Measurements from ENCODE around the gene DLX3. TPM values are rescaled to one million over a fixed set of nuclear protein-coding genes. Genes with fewer than 3 reads are reported as not detected.

Gene DLX3
- total RNA-seq, 1 experiment from 2014 or later: 0.18 TPM

- POLR2A ChIA-PET (ENCODE audit: unreplicated experiment): no interaction called here
- H3K9me3 ChIP-seq (ENCODE audit: low read length): peaks cover 8% of the 10 kb centered on the region
- H2AFZ ChIP-seq (ENCODE audit: low read length): no peak overlapping the region
- no peaks in the 10 kb centered on the region for H3K9me2 ChIP-seq (replicated peaks; ENCODE audit: low read length)
- no peak overlapping the region for H3K9ac ChIP-seq (ENCODE audit: low read length)
- no peaks in the 10 kb centered on the region for H3K27me3 ChIP-seq (ENCODE audit: low read length)
- peaks cover 16% of the 10 kb centered on the region for H3F3A ChIP-seq (ENCODE audit: low read length, unreplicated experiment)
- peaks cover 14% of the 10 kb centered on the region for H3K4me1 ChIP-seq (ENCODE audit: insufficient read depth, low read length)
- H3K4me2 ChIP-seq (ENCODE audit: low read length): no peak overlapping the region
- CTCF ChIA-PET: no interaction called here
- TF ChIP-seq EZH2phosphoT487 (IDR thresholded peaks at IDR 0.05; ENCODE audit: borderline replicate concordance, low read length) (no peak), CTCF (conservative IDR thresholded peaks at IDR 0.05; ENCODE audit: low read depth, low read length) (no peak), EZH2 (IDR thresholded peaks at IDR 0.05; ENCODE audit: low read length, unreplicated experiment) (no peak)
- BruUV-seq (replicated peaks): no TSS peak
- H3K4me3 ChIP-seq (ENCODE audit: low read length): no peak overlapping the region
- ATAC-seq (no peak), DNase-seq (no peak)
- intact Hi-C loops (cut with micrococcal nuclease): no loop called here
- H3K27ac ChIP-seq (ENCODE audit: low read length): no peak overlapping the region
- no peaks in the 10 kb centered on the region for H3K36me3 ChIP-seq (ENCODE audit: low read depth, low read length)
- H4K20me1 ChIP-seq (ENCODE audit: low read length): no peaks in the 10 kb centered on the region
- no peaks in the 10 kb centered on the region for H3K79me2 ChIP-seq (ENCODE audit: low read length)
Measured at GRCh38 chr17:50022463-50023130, 27.6 kb upstream of the DLX3 start.

GRCh38 chr17:50021681-50022370 is 26.8 kb upstream of the DLX3 start:
- ATAC-seq: no peak
- TF ChIP-seq EZH2 (IDR thresholded peaks at IDR 0.05; ENCODE audit: low read length, unreplicated experiment) (no peak), EZH2phosphoT487 (IDR thresholded peaks at IDR 0.05; ENCODE audit: borderline replicate concordance, low read length) (no peak), CTCF (conservative IDR thresholded peaks at IDR 0.05; ENCODE audit: low read depth, low read length) (no peak)
- Histone ChIP-seq H3K27ac (ENCODE audit: low read length) (no peak overlapping the region), H3K4me3 (ENCODE audit: low read length) (no peak overlapping the region), H3K9me3 (ENCODE audit: low read length) (peaks cover 8% of the 10 kb centered on the region), H4K20me1 (ENCODE audit: low read length) (no peaks in the 10 kb centered on the region), H3K9me2 (replicated peaks; ENCODE audit: low read length) (no peaks in the 10 kb centered on the region), H3K9ac (ENCODE audit: low read length) (no peak overlapping the region), H3K4me2 (ENCODE audit: low read length) (no peak overlapping the region), H2AFZ (ENCODE audit: low read length) (no peak overlapping the region), H3K36me3 (ENCODE audit: low read depth, low read length) (no peaks in the 10 kb centered on the region), H3K79me2 (ENCODE audit: low read length) (no peaks in the 10 kb centered on the region), H3K4me1 (ENCODE audit: insufficient read depth, low read length) (peaks cover 8% of the 10 kb centered on the region), H3K27me3 (ENCODE audit: low read length) (no peaks in the 10 kb centered on the region), H3F3A (ENCODE audit: low read length, unreplicated experiment) (peaks cover 16% of the 10 kb centered on the region)
- no TSS peak for BruUV-seq (replicated peaks)
- intact Hi-C loops (cut with micrococcal nuclease): no loop called here
- POLR2A ChIA-PET (ENCODE audit: unreplicated experiment): no interaction called here
- DNase-seq: no peak
- CTCF ChIA-PET: interaction anchor here (1.2 kb wide), 1 partner anchor 73 kb away, joined by 5 read pairs; no protein-coding TSS in a partner anchor
